Fibroblast of villous mesenchyme (primary cell): ENCODE results near the gene LAPTM4A. TPM values are rescaled to one million over a fixed set of nuclear protein-coding genes. Genes with fewer than 3 reads are reported as not detected.

ENCODE experiments used
- DNase-seq: peaks from one replicate; pipeline ENCODE4 v3.0.0-alpha.2; 2010; ENCODE audit warnings: low read depth
- H3K4me3 ChIP-seq: 2 replicates; pipeline ENCODE4 v1.5.1; 2011; ENCODE audit warnings: low read depth, mild to moderate bottlenecking, low read length
- CTCF ChIP-seq: IDR thresholded peaks from 2 replicates; pipeline ENCODE4 v1.5.1; 2012; ENCODE audit warnings: low read depth, mild to moderate bottlenecking, low read length; ENCODE audit not compliant: insufficient read depth
- total RNA-seq: library from RNA; depleted of rRNA; stranded (reverse); fragments of >200 nt; gene quantifications from 2 replicates; pipeline ENCODE4 v1.2.3, GENCODE V29; 2012

The LAPTM4A gene
- total RNA-seq, 1 donor = 146 TPM

- peak within 1 kb of the TSS; percentile 55 for H3K4me3 ChIP-seq
- DNase-seq = peak; percentile 21
- TF ChIP-seq CTCF = no peak
Observed at GRCh38 chr2:20012282-20013125, 38.9 kb downstream of the LAPTM4A start, which contains the start of gene MATN3. MATN3 (minus strand) TSS chr2:20012668; CDS start chr2:20012631, 37 bp downstream.

- peak overlapping the region; percentile 55 for H3K4me3 ChIP-seq
- DNase-seq = no peak
- no peak for TF ChIP-seq CTCF
Observed at GRCh38 chr2:20012032-20012281, 39.5 kb downstream of the LAPTM4A start.

- no peak for TF ChIP-seq CTCF
- no peak overlapping the region for H3K4me3 ChIP-seq
- DNase-seq = no peak
Observed at GRCh38 chr2:20011276-20012031, 40.0 kb downstream of the LAPTM4A start.

- DNase-seq = peak; percentile 61
- no peak overlapping the region for H3K4me3 ChIP-seq
- no peak for TF ChIP-seq CTCF
Observed at GRCh38 chr2:20008703-20009102, 42.7 kb downstream of the LAPTM4A start.

GRCh38 chr2:20005891-20006470 lies 45.4 kb downstream of the LAPTM4A start:
- H3K4me3 ChIP-seq = no peak overlapping the region
- no peak for DNase-seq
- no peak for TF ChIP-seq CTCF

GRCh38 chr2:20005067-20005627 lies 46.3 kb downstream of the LAPTM4A start:
- no peak for DNase-seq
- H3K4me3 ChIP-seq = no peak overlapping the region
- TF ChIP-seq CTCF = no peak
